ENCODE data around the gene XK.
"Not testable (repeated sequence)": the region's sequence is repeated elsewhere in the genome, so short reads cannot be mapped to it uniquely, and the experiment has no call there.

Gene XK

DNA sequence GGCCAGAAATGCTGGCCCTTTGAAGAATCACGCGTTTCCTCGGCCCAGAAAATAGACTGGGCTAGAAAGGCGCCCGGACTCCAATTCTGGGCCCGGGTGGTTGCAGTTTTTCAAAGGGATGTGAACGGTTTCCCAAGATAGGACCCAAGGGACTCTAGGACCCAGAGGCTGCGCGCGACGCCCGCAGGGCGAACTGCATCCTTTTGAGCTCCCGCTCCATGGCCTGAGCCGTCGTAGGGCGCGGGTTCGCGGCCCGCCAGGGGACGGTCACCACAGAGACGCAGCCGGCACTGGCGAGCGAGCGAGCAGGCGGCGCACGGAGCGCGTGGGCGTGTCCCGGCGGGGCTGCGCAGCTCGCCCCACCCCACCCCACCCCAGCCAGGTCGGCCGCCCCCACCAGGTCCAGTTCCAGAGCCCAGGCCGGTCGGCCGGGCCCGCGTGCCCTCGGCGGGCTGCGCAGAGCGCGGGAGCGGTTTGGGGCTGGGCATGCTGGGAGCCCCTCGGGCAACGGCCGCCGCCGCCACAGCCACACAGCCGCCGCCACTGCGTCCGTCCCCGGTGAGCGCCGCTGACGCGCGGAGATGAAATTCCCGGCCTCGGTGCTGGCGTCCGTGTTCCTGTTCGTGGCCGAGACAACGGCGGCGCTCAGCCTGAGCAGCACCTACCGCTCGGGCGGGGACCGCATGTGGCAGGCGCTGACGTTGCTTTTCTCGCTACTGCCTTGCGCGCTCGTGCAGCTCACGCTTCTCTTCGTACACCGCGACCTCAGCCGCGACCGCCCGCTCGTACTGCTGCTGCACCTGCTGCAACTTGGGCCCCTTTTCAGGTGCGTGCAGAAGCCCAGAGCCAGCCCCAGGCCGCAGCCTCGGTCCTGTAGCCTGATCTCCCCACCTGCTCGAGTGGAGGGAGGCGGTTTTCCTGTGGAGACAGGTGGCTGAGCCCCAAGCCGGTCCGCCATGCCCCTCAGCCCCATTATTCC lies at the start of gene XK:
Gene XK, plus strand, starts transcription at position 411 of the 979 bp plus-strand sequence. Its CDS starts 171 bp downstream, at position 582.
- in situ Hi-C loops (cut with MboI; ENCODE audit: low sequenced_read_pairs): no loop called here

DNA sequence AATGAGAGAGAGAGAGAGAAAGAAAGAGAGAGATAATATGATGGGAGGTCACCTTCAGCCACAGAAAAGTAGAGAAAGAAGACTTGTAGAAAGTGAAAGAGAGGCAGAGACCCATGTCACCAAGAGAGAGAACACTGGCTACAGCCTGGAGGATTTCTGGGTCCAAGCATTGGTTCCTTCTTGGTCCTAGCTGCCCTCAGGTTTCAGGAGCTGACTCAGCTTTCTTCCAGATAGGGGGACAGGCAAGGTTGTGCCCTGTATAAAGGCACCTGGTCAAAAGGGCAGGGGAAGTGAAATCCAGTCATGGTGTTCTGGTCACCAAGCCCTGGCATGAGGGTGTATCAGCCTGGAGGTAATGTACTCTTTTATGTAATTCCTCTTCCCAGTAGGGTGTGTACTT lies 47.5 kb upstream of the XK start:
- in situ Hi-C loops (cut with MboI; ENCODE audit: low sequenced_read_pairs): no loop called here

DNA sequence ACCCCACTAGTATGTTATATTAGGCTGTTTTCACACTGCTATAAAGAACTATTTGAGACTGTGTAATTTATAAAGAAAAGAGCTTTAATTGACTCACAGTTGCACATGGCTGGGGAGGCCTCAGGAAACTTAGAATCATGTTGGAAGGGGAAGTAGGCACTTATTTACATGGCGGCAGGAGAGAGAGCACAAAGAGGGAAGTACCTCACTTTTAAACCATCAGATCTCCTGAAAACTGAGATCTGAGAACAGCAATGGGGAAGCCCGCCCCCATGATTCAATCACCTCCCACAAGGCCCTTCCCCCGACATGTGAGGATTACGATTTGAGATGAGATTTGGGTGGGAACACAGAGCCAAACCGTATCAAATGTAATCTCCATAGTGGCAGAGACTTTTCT lies 45.4 kb upstream of the XK start:
- in situ Hi-C loops (cut with MboI; ENCODE audit: low sequenced_read_pairs): no loop called here

DNA sequence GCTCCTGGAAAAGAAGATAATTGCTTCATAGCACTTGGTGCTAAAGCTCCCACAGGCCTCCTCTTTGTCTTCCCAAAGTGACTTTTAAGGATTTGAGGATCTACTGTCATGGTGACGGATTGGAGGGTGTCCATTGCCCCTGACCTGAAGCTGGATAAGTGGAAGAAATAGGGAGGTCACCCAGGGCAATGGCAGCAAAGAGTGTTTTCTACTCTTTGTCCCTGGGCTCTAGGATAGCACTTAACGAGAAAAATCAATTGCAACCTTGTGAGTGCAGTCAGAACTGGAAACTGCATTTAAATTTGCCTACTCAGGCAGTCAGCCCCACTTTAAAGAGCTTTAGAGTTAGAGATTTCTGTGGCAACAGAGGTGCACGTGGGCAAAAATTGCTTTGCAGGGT lies 43.7 kb upstream of the XK start:
- in situ Hi-C loops (cut with MboI; ENCODE audit: low sequenced_read_pairs): no loop called here

DNA sequence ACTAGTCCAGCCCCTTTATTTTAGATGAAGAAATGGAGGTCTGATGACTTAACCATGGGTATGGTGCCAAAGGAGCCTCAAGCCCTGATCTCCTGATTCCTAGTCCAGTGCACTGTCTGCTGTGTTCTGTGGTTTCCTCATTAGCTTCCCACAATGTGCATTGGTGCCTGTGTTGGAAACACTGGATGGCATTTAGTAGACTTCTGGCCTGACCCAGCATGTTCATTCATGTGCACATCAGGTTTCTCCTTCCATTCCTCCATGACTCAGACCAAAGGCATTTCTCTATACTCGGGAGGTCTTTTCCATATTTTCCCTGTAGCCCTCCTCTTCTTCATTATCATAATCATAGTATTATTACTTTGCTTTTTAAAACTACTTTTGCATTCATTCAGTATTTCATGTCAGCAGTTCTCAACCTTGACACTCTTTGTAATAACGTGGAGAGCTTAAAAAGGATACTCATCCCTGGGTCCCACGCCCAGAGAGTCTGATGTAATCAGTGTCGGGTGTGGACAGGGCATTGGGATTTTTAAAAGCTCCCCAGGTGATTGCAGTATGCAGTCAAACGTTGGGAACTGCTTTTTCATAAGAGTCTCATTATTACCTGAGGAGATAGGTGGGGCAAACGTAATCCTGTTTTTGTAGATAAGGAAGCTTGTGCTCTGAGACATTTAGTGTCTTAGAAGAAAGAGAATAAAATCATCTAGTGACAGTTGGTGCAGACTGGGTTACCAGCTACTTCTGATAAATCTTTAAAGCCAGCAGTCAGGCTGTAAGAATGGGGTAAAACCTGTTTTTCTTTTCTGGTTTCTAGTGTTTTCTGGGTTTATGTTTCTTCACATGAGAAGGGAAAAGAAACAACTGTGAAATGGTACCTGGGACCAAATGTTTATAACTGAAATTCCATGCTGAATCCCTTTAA lies 40.9 kb upstream of the XK start:
- in situ Hi-C loops (cut with MboI; ENCODE audit: low sequenced_read_pairs): no loop called here

GRCh38 chrX:37646254-37646653 lies 39.3 kb upstream of the XK start:
- in situ Hi-C loops (cut with MboI; ENCODE audit: low sequenced_read_pairs): no loop called here

DNA sequence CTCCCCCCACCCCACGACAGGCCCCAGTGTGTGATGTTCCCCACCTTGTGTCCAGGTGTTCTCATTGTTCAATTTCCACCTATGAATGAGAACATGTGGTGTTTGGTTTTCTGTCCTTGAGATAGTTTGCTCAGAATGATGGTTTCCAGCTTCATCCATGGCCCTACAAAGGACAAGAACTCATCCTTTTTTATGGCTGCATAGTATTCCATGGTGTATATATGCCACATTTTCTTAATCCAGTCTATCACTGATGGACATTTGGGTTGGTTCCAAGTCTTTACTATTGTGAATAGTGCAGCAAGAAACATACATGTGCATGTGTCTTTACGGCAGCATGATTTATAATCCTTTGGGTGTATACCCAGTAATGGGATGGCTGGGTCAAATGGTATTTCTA lies 34.7 kb upstream of the XK start:
- in situ Hi-C loops (cut with MboI; ENCODE audit: low sequenced_read_pairs): not testable (repeated sequence)

GRCh38 chrX:37651921-37652452 lies 33.6 kb upstream of the XK start:
- in situ Hi-C loops (cut with MboI; ENCODE audit: low sequenced_read_pairs): no loop called here

- in situ Hi-C loops (cut with MboI; ENCODE audit: low sequenced_read_pairs): no loop called here
Observed at GRCh38 chrX:37652589-37653231, 32.9 kb upstream of the XK start.

- in situ Hi-C loops (cut with MboI; ENCODE audit: low sequenced_read_pairs): no loop called here
Observed at GRCh38 chrX:37653397-37654085, 32.0 kb upstream of the XK start.

- in situ Hi-C loops (cut with MboI; ENCODE audit: low sequenced_read_pairs): no loop called here
Observed at GRCh38 chrX:37658343-37659030, 27.1 kb upstream of the XK start.

GRCh38 chrX:37659047-37659446 lies 26.5 kb upstream of the XK start:
- in situ Hi-C loops (cut with MboI; ENCODE audit: low sequenced_read_pairs): no loop called here

DNA sequence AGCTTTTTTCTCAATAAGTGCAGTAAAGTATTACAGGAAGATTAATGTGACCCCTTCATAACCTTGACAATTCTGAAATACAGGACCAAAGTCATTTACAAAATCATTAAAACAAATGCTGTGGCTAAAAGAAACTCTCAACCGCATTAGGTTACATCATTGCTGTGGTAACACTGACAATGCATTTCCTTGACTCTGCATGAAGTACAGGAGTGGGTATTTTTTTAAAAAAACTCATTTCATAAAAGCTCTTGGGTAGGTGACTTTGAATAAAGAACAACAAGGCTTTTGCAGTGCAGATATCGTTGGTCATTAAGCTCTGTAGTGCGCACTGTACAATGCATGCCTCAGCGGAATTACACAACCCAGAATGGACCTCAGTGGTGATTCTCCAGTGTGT lies 23.4 kb upstream of the XK start:
- in situ Hi-C loops (cut with MboI; ENCODE audit: low sequenced_read_pairs): no loop called here

DNA sequence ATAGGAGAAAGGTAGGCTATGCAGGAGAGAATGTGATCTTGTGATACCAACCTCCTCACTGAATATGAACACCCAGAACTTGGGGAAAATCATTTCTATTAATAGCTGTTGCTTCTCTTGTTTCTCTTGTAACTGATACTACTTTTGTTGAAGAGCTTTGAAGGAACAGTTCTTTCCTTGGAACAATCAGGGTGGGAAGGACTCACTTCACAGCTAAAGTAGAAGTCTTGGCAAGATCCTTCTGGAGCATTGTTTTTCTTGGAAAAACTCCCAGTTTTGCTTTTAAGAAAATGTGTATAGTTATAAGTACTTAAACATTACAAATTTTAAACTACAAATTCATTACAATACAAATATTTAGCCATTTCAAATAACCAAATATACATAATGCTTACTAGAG lies 19.1 kb upstream of the XK start:
- in situ Hi-C loops (cut with MboI; ENCODE audit: low sequenced_read_pairs): no loop called here

DNA sequence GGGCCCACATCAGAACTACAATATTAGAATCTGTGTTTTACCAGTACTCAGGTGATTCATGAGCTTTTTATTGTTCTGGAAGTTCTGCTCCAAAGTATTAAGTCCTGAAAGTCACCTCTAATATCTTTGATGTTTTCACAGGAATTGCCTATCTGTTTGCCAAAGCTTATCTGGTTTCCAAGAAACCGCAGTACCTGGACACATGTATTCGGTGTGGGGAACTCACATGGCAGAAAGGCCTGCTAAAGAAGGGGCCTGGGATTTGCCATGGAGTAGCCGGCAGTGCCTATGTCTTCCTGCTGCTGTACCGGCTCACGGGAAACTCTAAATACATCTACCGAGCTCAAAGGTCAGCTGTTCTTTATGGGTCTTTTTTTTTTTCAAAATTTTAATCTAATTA lies 18.4 kb upstream of the XK start:
- in situ Hi-C loops (cut with MboI; ENCODE audit: low sequenced_read_pairs): no loop called here

DNA sequence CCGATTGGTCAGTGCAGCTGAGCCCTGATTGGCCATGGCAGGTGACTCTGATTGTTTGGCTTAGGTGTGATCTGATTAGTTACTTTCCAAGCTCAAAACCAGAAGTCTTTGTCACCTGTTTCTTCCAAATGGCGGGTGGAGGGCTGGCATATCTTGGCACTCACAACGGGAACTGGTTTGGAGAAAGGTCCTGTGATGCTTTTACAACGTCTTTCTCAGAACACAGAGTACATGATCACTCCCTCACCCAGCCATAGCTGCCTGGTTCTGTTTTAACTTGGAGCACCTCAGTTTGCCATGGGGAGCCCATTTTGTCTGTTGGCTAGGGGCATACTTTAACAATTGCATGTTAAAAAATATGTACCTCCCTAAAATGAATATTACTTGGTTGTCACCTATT lies 13.0 kb upstream of the XK start:
- in situ Hi-C loops (cut with MboI; ENCODE audit: low sequenced_read_pairs): no loop called here

- in situ Hi-C loops (cut with MboI; ENCODE audit: low sequenced_read_pairs): no loop called here
Observed at GRCh38 chrX:37676811-37677210, 8.8 kb upstream of the XK start.

- in situ Hi-C loops (cut with MboI; ENCODE audit: low sequenced_read_pairs): no loop called here
Observed at GRCh38 chrX:37677243-37677642, 8.3 kb upstream of the XK start.

GRCh38 chrX:37677765-37678164 lies 7.8 kb upstream of the XK start:
- in situ Hi-C loops (cut with MboI; ENCODE audit: low sequenced_read_pairs): no loop called here

- in situ Hi-C loops (cut with MboI; ENCODE audit: low sequenced_read_pairs): no loop called here
Observed at GRCh38 chrX:37678574-37678973, 7.0 kb upstream of the XK start.

All from hTERT RPE-1 (cell line).